K562 (cell line): ENCODE data around the gene MYO3A.

ENCODE experiments used
- BRF2 ChIP-seq: IDR thresholded peaks from 3 replicates; pipeline ENCODE4 v1.6.1; 2011; ENCODE audit warnings: borderline replicate concordance, mild to moderate bottlenecking; ENCODE audit not compliant: insufficient read length, insufficient read depth
- JUN ChIP-seq, 2 experiments: sonication (generic) in 1 of 2; formaldehyde crosslinking in 1 of 2; IDR thresholded peaks; 2 replicates each; pipeline versions ENCODE4 v1.6.1 to v1.8.0; 2012 to 2022; ENCODE audit warnings: borderline replicate concordance in 2 of 2, mild to moderate bottlenecking in 2 of 2, improper control_type of control experiment in 1 of 2, low read depth in 1 of 2, low read length in 1 of 2, missing genetic modification reagents in 1 of 2
- MBD2 ChIP-seq: sonication (generic); IDR thresholded peaks from 2 replicates; pipeline ENCODE4 v1.6.1; 2016; ENCODE audit warnings: low read depth, borderline replicate concordance
- POLR2A ChIP-seq: fragments of 450-650 bp; conservative IDR thresholded peaks from 2 replicates; pipeline ENCODE4 v1.6.1; 2016
- YBX1 ChIP-seq: fragments of 450-650 bp; IDR thresholded peaks from 2 replicates; pipeline ENCODE4 v1.7.1; 2016; ENCODE audit warnings: mild to moderate bottlenecking
- ZNF274 ChIP-seq: IDR thresholded peaks from 2 replicates; pipeline ENCODE4 v1.6.1; 2011; ENCODE audit warnings: low read depth, mild to moderate bottlenecking, low read length, moderate library complexity, borderline replicate concordance

- TF ChIP-seq MBD2, result no peak
- no peak for TF ChIP-seq YBX1
- no peak for TF ChIP-seq BRF2
- TF ChIP-seq ZNF274, result no peak
- no peak for TF ChIP-seq POLR2A
- TF ChIP-seq JUN (IDR thresholded peaks at IDR 0.05; ENCODE audit: borderline replicate concordance, low read depth, low read length), result no peak
- TF ChIP-seq JUN (CRISPR knock-in tag; IDR thresholded peaks at IDR 0.05; ENCODE audit: borderline replicate concordance), result no peak
These were observed 264.1 kb downstream of the MYO3A start for GRCh38 chr10:26198119-26198518.
